Right atrium auricular region (tissue), 2 donors: Measurements from ENCODE around the gene SYNPO2. TPM values are rescaled to one million over a fixed set of nuclear protein-coding genes. Genes with fewer than 3 reads are reported as not detected.

Experiments
- DNase-seq: peaks from one replicate; pipeline ENCODE4 v3.0.0-alpha.2; 2019; ENCODE audit warnings: low spot score
- H3K27ac ChIP-seq, 2 donors: fragments of 200-600 bp; sonication (generic); 1 replicate in 1 of 2; 2 replicates in 1 of 2; pipeline ENCODE4 v1.5.1; 2016 to 2019
- H3K27me3 ChIP-seq, 2 donors: fragments of 200-600 bp; sonication (generic); one replicate each; pipeline versions ENCODE4 v1.5.1 to v1.6.0; 2017 to 2019
- H3K36me3 ChIP-seq: fragments of 200-600 bp; sonication (generic); one replicate; pipeline ENCODE4 v1.5.1; 2016
- H3K4me1 ChIP-seq, 2 donors: fragments of 200-600 bp; sonication (generic); one replicate each; pipeline versions ENCODE4 v1.5.1 to v1.6.0; 2017 to 2019
- H3K4me3 ChIP-seq, 2 donors: fragments of 200-600 bp; sonication (generic); 1 replicate in 1 of 2; 2 replicates in 1 of 2; pipeline ENCODE4 v1.5.1; 2017 to 2019; ENCODE audit warnings: mild to moderate bottlenecking in 1 of 2, moderate library complexity in 1 of 2
- H3K9me3 ChIP-seq, 2 donors: fragments of 200-600 bp; sonication (generic); one replicate each; pipeline ENCODE4 v1.5.1; 2019
- CTCF ChIP-seq, 2 donors: fragments of 200-600 bp; sonication (generic); IDR thresholded peaks; one replicate each; pipeline ENCODE4 v1.5.1; 2019; ENCODE audit warnings: antibody characterized with exemption in 2 of 2
- total RNA-seq, 2 donors: library from RNA; depleted of rRNA; stranded (reverse); fragments of >200 nt; gene quantifications; one replicate each; pipeline ENCODE4 v1.1.0, GENCODE V29; 2016

The SYNPO2 gene
- total RNA-seq, 2 donors from 2014 or later, result 85.3 to 152 TPM

GRCh38 chr4:118967393-118967792 is 78.7 kb downstream of the SYNPO2 start:
- no peaks in the 10 kb centered on the region for H3K36me3 ChIP-seq
- peak; percentile 64 for DNase-seq
- no peaks in the 10 kb centered on the region for H3K27me3 ChIP-seq
- no peak overlapping the region for H3K4me3 ChIP-seq
- no peaks in the 10 kb centered on the region for H3K9me3 ChIP-seq
- no peak for TF ChIP-seq CTCF (IDR thresholded peaks at IDR 0.05)
- peak overlapping the region; percentile 29 to 68 for H3K27ac ChIP-seq
- peaks cover 0 to 45% of the 10 kb centered on the region in 2 donors for H3K4me1 ChIP-seq

GRCh38 chr4:118968005-118968404 is 79.4 kb downstream of the SYNPO2 start:
- Histone ChIP-seq H3K4me3 (no peak overlapping the region), H3K4me1 (peaks cover 0 to 47% of the 10 kb centered on the region in 2 donors), H3K36me3 (no peaks in the 10 kb centered on the region), H3K9me3 (no peaks in the 10 kb centered on the region), H3K27ac (peak overlapping the region; percentile 29 to 68), H3K27me3 (no peaks in the 10 kb centered on the region)
- TF ChIP-seq CTCF (IDR thresholded peaks at IDR 0.05), result no peak
- peak; percentile 82 for DNase-seq

- Histone ChIP-seq H3K36me3 (no peaks in the 10 kb centered on the region), H3K27me3 (no peaks in the 10 kb centered on the region), H3K4me1 (peaks cover 0 to 55% of the 10 kb centered on the region in 2 donors), H3K4me3 (no peak overlapping the region), H3K27ac (peak overlapping the region; percentile 52 to 68), H3K9me3 (no peaks in the 10 kb centered on the region)
- DNase-seq, result no peak
- no peak for TF ChIP-seq CTCF (IDR thresholded peaks at IDR 0.05)
Observed at GRCh38 chr4:118968813-118969212, 80.2 kb downstream of the SYNPO2 start.

GRCh38 chr4:118969359-118969758 is 80.7 kb downstream of the SYNPO2 start:
- peak in 1 of 2 donors; percentile 72 for TF ChIP-seq CTCF (IDR thresholded peaks at IDR 0.05)
- H3K36me3 ChIP-seq, result no peaks in the 10 kb centered on the region
- no peaks in the 10 kb centered on the region for H3K9me3 ChIP-seq
- no peaks in the 10 kb centered on the region for H3K27me3 ChIP-seq
- peak; percentile 74 for DNase-seq
- no peak overlapping the region for H3K4me3 ChIP-seq
- peak overlapping the region; percentile 52 to 68 for H3K27ac ChIP-seq
- H3K4me1 ChIP-seq, result peaks cover 0 to 61% of the 10 kb centered on the region in 2 donors

- no peaks in the 10 kb centered on the region for H3K27me3 ChIP-seq
- H3K4me1 ChIP-seq, result peaks cover 0 to 61% of the 10 kb centered on the region in 2 donors
- H3K9me3 ChIP-seq, result no peaks in the 10 kb centered on the region
- TF ChIP-seq CTCF (IDR thresholded peaks at IDR 0.05), result no peak
- peak overlapping the region; percentile 28 to 40 for H3K27ac ChIP-seq
- H3K4me3 ChIP-seq, result no peak overlapping the region
- DNase-seq, result no peak
- H3K36me3 ChIP-seq, result no peaks in the 10 kb centered on the region
Observed at GRCh38 chr4:118972167-118972566, 83.5 kb downstream of the SYNPO2 start.

GRCh38 chr4:118973295-118973694 is 84.6 kb downstream of the SYNPO2 start:
- no peak for TF ChIP-seq CTCF (IDR thresholded peaks at IDR 0.05)
- H3K27ac ChIP-seq, result no peak overlapping the region
- H3K9me3 ChIP-seq, result no peaks in the 10 kb centered on the region
- H3K27me3 ChIP-seq, result no peaks in the 10 kb centered on the region
- H3K36me3 ChIP-seq, result no peaks in the 10 kb centered on the region
- H3K4me1 ChIP-seq, result peaks cover 0 to 49% of the 10 kb centered on the region in 2 donors
- no peak for DNase-seq
- H3K4me3 ChIP-seq, result no peak overlapping the region
